ENCODE measurements around the gene TNFRSF11A.

- no peak for TF ChIP-seq CTCF (IDR thresholded peaks at IDR 0.05; ENCODE audit: poor library complexity)
- TF ChIP-seq EZH2phosphoT487 (IDR thresholded peaks at IDR 0.05; ENCODE audit: low read depth, severe bottlenecking, unreplicated experiment): no peak
Measured at GRCh38 chr18:62353170-62353569, 28.1 kb downstream of the TNFRSF11A start.

Measured in hepatocyte (in vitro differentiated cells).